HepG2 (cell line): ENCODE measurements around the gene AUP1. TPM values are rescaled to one million over a fixed set of nuclear protein-coding genes. Genes with fewer than 3 reads are reported as not detected.

Source experiments
- CHCHD3 ChIP-seq: sonication (generic); formaldehyde crosslinking; IDR thresholded peaks from 2 replicates; pipeline ENCODE4 v1.8.0; 2022; ENCODE audit warnings: mild to moderate bottlenecking, missing genetic modification reagents, moderate library complexity
- HHEX ChIP-seq: IDR thresholded peaks from 2 replicates; pipeline ENCODE4 v1.6.1; 2016; ENCODE audit warnings: control low read depth
- RBM22 ChIP-seq: fragments of 200-400 bp; formaldehyde crosslinking; optimal IDR thresholded peaks from 2 replicates; pipeline ENCODE3; 2017; ENCODE audit warnings: mild to moderate bottlenecking, low read length, moderate library complexity
- REL ChIP-seq: sonication (generic); formaldehyde crosslinking; conservative IDR thresholded peaks from 2 replicates; pipeline ENCODE4 v1.8.0; 2022; ENCODE audit warnings: mild to moderate bottlenecking, missing genetic modification reagents, moderate library complexity
- RFX1 ChIP-seq: fragments of 450-650 bp; IDR thresholded peaks from 2 replicates; pipeline ENCODE4 v1.6.1; 2017
- SP5 ChIP-seq: IDR thresholded peaks from 2 replicates; pipeline ENCODE4 v1.6.1; 2016; ENCODE audit warnings: low read depth, borderline replicate concordance
- SRSF4 ChIP-seq: fragments of 200-400 bp; formaldehyde crosslinking; IDR thresholded peaks from one replicate; pipeline ENCODE4 v1.6.1; 2018; ENCODE audit warnings: mild to moderate bottlenecking, low read depth, low read length, moderate library complexity; ENCODE audit not compliant: poor library complexity, severe bottlenecking
- TEAD3 ChIP-seq: optimal IDR thresholded peaks from 2 replicates; pipeline ENCODE3; 2016; ENCODE audit warnings: borderline replicate concordance
- ZBTB20 ChIP-seq: sonication (generic); formaldehyde crosslinking; IDR thresholded peaks from 2 replicates; pipeline ENCODE4 v1.8.1; 2023; ENCODE audit warnings: missing genetic modification reagents, low read depth, mild to moderate bottlenecking, borderline replicate concordance
- ZC3H4 ChIP-seq: sonication (generic); formaldehyde crosslinking; IDR thresholded peaks from 2 replicates; pipeline ENCODE4 v1.4.0; 2020; ENCODE audit warnings: missing genetic modification reagents, borderline replicate concordance
- ZIK1 ChIP-seq: sonication (generic); formaldehyde crosslinking; IDR thresholded peaks from 2 replicates; pipeline ENCODE4 v1.5.0; 2020; ENCODE audit warnings: mild to moderate bottlenecking, low read depth, missing genetic modification reagents, borderline replicate concordance
- ZNF326 ChIP-seq: sonication (generic); formaldehyde crosslinking; IDR thresholded peaks from 2 replicates; pipeline ENCODE4 v1.4.0; 2020; ENCODE audit warnings: missing genetic modification reagents, borderline replicate concordance
- ZNF629 ChIP-seq: sonication (generic); formaldehyde crosslinking; conservative IDR thresholded peaks from 2 replicates; pipeline ENCODE4 v1.5.0; 2020; ENCODE audit warnings: missing genetic modification reagents
- ZNF75D ChIP-seq: sonication (generic); formaldehyde crosslinking; IDR thresholded peaks from 2 replicates; pipeline ENCODE4 v1.8.1; 2023; ENCODE audit warnings: missing genetic modification reagents, mild to moderate bottlenecking, borderline replicate concordance
- polyA plus RNA-seq, 8 experiments: library from polyadenylated mRNA; depleted of rRNA in 3 of 8; stranded (reverse) in 7 of 8; unstranded in 1 of 8; fragments of >200 nt; fragmentation: Illumina TruSeq in 4 of 8; extraction: Trizol in 4 of 8; gene quantifications; 2 replicates each; pipeline versions ENCODE4 v1.2.1 to v1.2.3, GENCODE V29; 2011 to 2016; ENCODE audit warnings: low read depth in 4 of 8, missing spikeins in 1 of 8, mixed read lengths in 1 of 8; ENCODE audit not compliant: insufficient read depth in 1 of 8
- total RNA-seq, 5 experiments: library from RNA; depleted of rRNA; stranded (reverse); fragments of >200 nt; fragmentation: Illumina TruSeq; extraction: Trizol; gene quantifications; 2 replicates each; pipeline ENCODE4 v1.2.3, GENCODE V29; 2016; ENCODE audit warnings: low read depth in 1 of 5
- TF ChIP-seq, protein P1 (sequence below): sonication (generic); formaldehyde crosslinking; conservative IDR thresholded peaks from 2 replicates; pipeline ENCODE4 v1.5.0; 2020; ENCODE audit warnings: missing genetic modification reagents
- TF ChIP-seq, protein P2 (sequence below): sonication (generic); formaldehyde crosslinking; IDR thresholded peaks from 2 replicates; pipeline ENCODE4 v1.5.0; 2020; ENCODE audit warnings: mild to moderate bottlenecking, missing genetic modification reagents
- TF ChIP-seq, protein P3 (sequence below), 2 experiments: fragments of 450-650 bp in 1 of 2; sonication (generic) in 1 of 2; formaldehyde crosslinking; IDR thresholded peaks; 2 replicates each; pipeline versions ENCODE4 v1.5.0 to v1.8.0; 2020 to 2022; ENCODE audit warnings: mild to moderate bottlenecking in 1 of 2, missing genetic modification reagents in 1 of 2
- TF ChIP-seq, protein P4 (sequence below): sonication (generic); formaldehyde crosslinking; IDR thresholded peaks from 2 replicates; pipeline ENCODE4 v1.4.0; 2020; ENCODE audit warnings: missing genetic modification reagents; ENCODE audit errors: not compliant biosample characterization
- TF ChIP-seq, protein P5 (sequence below): sonication (generic); formaldehyde crosslinking; IDR thresholded peaks from 2 replicates; pipeline ENCODE4 v1.9.0; 2021; ENCODE audit warnings: missing genetic modification reagents, borderline replicate concordance

The AUP1 gene
- total and polyA plus RNA-seq, 2 of the 13 experiments (the other 11 are each of a cell fraction or from before 2014, with no cell fraction given), result 174 to 267 TPM

DNA sequence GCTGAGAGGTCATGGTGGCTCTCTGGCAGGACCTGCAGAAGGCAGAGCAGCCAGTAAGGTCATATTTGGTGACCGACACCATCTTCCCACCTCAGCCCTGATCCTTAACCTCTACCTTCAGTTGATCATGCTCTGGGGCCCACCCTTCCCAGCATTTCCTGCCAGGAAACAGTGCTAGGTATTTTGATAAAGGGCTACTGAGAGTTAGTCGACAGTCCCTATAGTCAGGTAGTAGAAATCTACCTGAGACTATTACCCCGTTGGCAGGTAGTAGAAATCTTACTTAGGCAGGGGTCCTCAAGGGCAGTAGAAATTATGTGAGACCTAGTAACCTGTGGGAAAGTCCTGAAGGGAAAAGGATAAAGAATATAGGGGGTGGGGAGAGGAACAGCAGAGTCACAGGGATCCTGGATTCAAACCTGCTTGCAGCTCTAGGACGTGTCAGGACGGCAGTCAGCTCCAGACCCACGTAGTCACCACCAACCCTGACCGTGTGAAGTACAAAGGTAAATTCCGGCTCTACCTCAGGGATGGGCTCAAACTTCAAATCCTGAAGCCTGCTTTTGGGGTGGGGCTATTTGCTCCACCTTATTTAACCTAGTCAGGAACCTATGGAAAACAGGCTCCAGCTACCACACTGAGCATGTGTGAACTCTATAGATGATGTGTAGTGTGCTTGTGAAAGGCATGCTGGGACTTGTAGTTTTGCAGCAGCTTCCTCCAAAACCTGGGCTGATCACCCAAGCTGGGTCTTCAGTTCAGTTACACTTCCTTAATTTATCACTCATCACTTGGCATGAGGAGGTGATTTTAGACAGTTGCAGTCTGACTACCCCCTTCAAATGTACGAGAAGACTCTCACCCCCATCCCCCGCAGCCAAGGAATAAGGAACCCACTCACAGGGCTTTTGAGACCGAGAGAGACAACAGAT is 3.5 kb downstream of the AUP1 start, which contains the start of gene DQX1 (continued):
- TF ChIP-seq REL (CRISPR knock-in tag) (no peak), SRSF4 (no peak), TEAD3 (CRISPR knock-in tag) (peak; percentile 97), ZNF326 (CRISPR knock-in tag) (no peak), RFX1 (no peak), ZNF629 (CRISPR knock-in tag) (no peak; the same call in 1 of the 2 replicates), SP5 (CRISPR knock-in tag) (0 out of 2 replicates have a peak, but pooled peaks have one; percentile 30), ZC3H4 (CRISPR knock-in tag) (peak; percentile 45; the same call in 1 of the 2 replicates), ZIK1 (CRISPR knock-in tag) (peak; percentile 54; the same call in 1 of the 2 replicates), CHCHD3 (CRISPR knock-in tag) (no peak), ZBTB20 (CRISPR knock-in tag) (peak; percentile 99), ZNF75D (no peak), RBM22 (peak; percentile 84), HHEX (no peak)
- TF ChIP-seq, protein P1, sequence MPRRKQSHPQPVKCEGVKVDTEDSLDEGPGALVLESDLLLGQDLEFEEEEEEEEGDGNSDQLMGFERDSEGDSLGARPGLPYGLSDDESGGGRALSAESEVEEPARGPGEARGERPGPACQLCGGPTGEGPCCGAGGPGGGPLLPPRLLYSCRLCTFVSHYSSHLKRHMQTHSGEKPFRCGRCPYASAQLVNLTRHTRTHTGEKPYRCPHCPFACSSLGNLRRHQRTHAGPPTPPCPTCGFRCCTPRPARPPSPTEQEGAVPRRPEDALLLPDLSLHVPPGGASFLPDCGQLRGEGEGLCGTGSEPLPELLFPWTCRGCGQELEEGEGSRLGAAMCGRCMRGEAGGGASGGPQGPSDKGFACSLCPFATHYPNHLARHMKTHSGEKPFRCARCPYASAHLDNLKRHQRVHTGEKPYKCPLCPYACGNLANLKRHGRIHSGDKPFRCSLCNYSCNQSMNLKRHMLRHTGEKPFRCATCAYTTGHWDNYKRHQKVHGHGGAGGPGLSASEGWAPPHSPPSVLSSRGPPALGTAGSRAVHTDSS (CRISPR knock-in tag), result no peak
- TF ChIP-seq, protein P2, sequence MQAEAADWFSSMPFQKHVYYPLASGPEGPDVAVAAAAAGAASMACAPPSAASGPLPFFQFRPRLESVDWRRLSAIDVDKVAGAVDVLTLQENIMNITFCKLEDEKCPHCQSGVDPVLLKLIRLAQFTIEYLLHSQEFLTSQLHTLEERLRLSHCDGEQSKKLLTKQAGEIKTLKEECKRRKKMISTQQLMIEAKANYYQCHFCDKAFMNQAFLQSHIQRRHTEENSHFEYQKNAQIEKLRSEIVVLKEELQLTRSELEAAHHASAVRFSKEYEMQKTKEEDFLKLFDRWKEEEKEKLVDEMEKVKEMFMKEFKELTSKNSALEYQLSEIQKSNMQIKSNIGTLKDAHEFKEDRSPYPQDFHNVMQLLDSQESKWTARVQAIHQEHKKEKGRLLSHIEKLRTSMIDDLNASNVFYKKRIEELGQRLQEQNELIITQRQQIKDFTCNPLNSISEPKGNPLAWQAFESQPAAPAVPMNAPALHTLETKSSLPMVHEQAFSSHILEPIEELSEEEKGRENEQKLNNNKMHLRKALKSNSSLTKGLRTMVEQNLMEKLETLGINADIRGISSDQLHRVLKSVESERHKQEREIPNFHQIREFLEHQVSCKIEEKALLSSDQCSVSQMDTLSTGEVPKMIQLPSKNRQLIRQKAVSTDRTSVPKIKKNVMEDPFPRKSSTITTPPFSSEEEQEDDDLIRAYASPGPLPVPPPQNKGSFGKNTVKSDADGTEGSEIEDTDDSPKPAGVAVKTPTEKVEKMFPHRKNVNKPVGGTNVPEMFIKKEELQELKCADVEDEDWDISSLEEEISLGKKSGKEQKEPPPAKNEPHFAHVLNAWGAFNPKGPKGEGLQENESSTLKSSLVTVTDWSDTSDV (CRISPR knock-in tag), result peak; percentile 0; the same call in 1 of the 2 replicates
- TF ChIP-seq, protein P3, sequence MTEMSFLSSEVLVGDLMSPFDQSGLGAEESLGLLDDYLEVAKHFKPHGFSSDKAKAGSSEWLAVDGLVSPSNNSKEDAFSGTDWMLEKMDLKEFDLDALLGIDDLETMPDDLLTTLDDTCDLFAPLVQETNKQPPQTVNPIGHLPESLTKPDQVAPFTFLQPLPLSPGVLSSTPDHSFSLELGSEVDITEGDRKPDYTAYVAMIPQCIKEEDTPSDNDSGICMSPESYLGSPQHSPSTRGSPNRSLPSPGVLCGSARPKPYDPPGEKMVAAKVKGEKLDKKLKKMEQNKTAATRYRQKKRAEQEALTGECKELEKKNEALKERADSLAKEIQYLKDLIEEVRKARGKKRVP (CRISPR knock-in tag; IDR thresholded peaks at IDR 0.05), result no peak; a peak in 1 of 4 replicates
- TF ChIP-seq, protein P4, sequence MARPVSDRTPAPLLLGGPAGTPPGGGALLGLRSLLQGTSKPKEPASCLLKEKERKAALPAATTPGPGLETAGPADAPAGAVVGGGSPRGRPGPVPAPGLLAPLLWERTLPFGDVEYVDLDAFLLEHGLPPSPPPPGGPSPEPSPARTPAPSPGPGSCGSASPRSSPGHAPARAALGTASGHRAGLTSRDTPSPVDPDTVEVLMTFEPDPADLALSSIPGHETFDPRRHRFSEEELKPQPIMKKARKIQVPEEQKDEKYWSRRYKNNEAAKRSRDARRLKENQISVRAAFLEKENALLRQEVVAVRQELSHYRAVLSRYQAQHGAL (CRISPR knock-in tag), result no peak
- TF ChIP-seq, protein P5, sequence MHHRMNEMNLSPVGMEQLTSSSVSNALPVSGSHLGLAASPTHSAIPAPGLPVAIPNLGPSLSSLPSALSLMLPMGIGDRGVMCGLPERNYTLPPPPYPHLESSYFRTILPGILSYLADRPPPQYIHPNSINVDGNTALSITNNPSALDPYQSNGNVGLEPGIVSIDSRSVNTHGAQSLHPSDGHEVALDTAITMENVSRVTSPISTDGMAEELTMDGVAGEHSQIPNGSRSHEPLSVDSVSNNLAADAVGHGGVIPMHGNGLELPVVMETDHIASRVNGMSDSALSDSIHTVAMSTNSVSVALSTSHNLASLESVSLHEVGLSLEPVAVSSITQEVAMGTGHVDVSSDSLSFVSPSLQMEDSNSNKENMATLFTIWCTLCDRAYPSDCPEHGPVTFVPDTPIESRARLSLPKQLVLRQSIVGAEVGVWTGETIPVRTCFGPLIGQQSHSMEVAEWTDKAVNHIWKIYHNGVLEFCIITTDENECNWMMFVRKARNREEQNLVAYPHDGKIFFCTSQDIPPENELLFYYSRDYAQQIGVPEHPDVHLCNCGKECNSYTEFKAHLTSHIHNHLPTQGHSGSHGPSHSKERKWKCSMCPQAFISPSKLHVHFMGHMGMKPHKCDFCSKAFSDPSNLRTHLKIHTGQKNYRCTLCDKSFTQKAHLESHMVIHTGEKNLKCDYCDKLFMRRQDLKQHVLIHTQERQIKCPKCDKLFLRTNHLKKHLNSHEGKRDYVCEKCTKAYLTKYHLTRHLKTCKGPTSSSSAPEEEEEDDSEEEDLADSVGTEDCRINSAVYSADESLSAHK (CRISPR knock-in tag), result no peak
